GM19099 (cell line): ENCODE measurements around the gene ECE1.

Source experiments
- POLR2A ChIP-seq: IDR thresholded peaks from 3 replicates; pipeline ENCODE4 v1.6.1; 2011; ENCODE audit warnings: low read depth; ENCODE audit not compliant: insufficient read length; ENCODE audit errors: extremely low read depth

ECE1 gene

DNA sequence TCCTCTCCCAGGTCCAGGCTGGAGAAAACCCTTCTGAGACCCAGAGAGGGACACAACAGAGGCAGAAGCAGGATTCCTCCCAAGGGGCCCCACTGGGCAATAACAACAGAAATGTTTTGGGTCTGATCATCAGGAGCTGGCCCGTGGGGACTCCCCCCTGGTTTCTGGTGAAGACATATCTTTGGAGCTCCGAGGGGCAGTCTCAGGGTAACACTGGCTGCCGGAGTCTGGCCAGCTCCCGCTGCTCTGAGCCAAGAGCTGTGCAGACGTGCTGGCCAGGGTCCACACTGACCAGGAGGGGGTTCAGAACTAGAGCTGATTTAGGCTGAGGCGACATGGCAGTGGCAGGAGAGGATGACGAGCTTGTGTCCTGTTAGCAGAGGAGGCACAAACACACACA is 13.1 kb downstream of the ECE1 start:
- no peak for TF ChIP-seq POLR2A

- TF ChIP-seq POLR2A: no peak
Measured at GRCh38 chr1:21272540-21272939, 17.7 kb downstream of the ECE1 start.

- no peak for TF ChIP-seq POLR2A
Measured at GRCh38 chr1:21271550-21271949, 18.7 kb downstream of the ECE1 start.

GRCh38 chr1:21270086-21270689 is 20.1 kb downstream of the ECE1 start:
- no peak for TF ChIP-seq POLR2A

GRCh38 chr1:21269461-21270085 is 20.7 kb downstream of the ECE1 start:
- TF ChIP-seq POLR2A: no peak

DNA sequence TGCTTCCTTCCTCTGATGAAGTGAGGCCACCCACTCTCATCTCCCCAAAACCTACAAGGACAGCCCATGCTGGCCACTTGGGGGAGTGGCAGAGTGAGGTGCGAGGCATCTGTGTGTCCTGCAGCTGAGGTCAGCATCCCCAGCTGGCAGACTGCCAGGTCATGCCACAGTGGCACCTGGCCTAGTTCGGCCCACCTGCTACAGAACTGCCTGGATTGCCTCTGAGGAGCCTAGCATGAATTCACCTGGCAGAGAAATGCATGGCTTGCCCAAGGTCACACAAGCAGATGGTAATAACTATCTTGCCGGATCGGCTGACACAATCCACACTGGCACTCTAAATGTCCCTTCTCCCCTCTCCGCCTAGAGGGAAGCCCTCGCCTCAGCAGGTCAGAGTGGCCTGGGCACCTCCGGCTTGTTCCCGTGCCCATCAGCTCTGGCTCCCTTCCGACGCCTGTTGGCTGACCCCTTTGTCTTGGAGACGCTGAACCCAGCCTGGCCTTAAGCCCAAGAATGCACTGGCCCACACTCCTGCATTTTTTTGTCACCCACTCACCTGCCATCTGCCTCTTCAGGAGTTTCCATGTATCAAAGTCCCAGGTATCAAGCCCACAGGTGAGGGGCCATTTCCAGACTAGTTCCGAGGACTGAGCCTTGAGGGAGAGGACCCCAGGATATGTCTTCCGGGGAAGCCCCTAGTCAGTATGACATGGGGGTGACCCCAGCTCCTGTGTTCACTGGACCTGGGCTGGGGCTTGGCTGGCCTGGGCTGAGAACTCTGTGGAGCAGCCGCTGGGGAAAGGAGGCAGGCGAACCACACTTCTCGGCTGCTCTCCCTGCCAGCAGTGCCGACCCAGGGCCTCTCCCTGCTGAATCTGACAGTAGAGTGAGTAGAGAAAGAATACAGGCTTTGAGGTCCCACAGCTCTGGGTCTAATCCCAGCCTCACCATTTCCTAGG is 21.7 kb downstream of the ECE1 start:
- TF ChIP-seq POLR2A: no peak

DNA sequence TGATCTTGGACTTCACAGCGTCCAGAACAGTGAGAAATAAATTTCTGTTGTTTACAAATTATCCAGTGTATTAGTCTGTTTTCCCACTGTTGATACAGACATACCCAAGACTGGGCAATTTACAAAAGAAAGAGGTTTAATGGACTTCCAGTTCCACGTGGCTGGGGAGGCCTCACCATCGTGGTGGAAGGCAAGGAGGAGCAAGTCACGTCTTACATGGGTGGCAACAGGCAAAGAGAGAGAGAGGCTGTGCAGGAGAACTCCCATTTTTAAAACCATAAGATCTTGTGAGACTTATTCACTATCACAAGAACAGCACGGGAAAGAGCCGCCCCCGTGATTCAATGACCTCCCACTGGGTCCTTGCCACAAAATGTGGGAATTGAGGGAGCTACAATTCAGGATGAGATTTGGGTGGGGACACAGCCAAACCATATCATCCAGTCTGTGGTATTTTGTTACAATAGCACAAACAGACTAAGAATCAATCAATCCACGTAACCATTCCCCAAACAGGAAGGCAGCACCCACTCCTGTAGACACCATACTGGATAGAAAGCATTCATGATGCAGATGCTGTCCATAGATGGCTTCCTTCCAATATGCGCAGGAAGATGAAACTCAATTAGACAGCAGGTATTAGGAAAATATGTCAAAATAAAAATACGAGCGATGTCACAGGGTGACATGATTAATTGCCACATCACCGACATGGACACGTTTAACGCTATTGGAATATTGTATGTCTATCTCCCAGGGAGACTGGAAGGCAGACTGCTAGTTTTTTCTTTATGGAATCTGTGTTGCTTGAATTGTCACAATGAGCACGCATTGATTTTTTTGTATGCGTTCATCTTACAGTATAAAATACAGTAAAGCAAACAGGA is 22.8 kb downstream of the ECE1 start:
- TF ChIP-seq POLR2A: no peak

GRCh38 chr1:21266119-21266774 is 24.0 kb downstream of the ECE1 start:
- TF ChIP-seq POLR2A: no peak

DNA sequence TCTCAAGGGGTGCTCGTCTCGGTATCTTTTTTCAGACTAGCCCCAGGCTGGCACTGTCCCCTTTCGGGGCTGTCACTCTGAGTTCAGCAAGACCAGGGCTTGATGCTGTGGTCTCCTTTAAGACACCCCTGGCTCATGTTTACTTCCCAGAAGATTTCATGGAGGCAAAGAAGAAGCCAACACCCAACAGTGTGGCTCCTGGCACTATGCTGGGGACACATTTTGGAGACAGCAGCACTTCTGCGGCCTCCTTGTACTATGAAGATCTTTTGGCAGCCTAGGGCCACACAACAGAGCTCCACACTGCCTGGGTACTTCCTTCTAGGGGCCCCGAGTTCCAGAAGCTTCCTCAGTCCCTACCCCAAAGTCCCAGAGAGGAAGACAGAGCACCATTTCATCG is 24.6 kb downstream of the ECE1 start:
- no peak for TF ChIP-seq POLR2A

GRCh38 chr1:21264898-21265297 is 25.4 kb downstream of the ECE1 start:
- no peak for TF ChIP-seq POLR2A

- TF ChIP-seq POLR2A: no peak
Measured at GRCh38 chr1:21263653-21264225, 26.5 kb downstream of the ECE1 start.

- no peak for TF ChIP-seq POLR2A
Measured at GRCh38 chr1:21263052-21263429, 27.2 kb downstream of the ECE1 start.

- no peak for TF ChIP-seq POLR2A
Measured at GRCh38 chr1:21262293-21263051, 27.8 kb downstream of the ECE1 start.

DNA sequence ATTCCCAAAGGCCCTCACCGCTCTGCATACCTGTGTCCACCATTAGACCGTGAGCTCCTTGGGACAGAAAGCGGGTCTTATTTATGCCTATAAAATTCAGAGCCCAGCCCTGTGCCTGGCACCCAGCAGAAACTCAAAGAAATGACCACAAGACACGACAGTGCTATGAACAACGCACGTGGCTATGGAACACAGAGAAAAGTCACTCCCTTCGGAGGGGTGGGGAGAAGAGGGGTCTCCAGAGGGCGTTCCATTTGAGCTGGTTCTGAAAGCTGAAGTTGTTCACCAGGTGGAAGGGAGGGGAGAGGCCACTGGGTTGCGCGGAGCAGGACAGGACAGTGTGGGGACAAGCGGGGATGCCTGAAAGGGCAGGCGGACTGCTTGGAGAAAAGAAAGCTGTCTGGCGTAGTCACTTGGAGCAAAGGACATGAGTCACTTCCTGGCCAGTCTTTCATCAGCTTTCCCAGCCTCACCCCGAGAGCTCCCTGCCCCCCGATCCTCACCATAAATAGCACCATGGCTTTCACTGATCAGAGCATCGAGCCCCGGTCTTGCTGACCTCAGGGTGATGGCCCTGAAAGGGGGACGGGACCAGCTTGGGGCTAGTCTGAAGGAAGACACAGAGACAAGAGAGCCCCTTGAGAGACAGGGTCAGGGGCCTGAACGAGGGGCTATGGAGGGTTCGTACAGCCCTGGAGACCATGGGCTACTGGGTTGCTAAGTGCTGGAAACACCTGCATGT is 28.5 kb downstream of the ECE1 start:
- TF ChIP-seq POLR2A: no peak
